ENCODE results near the gene C11orf91. TPM values are rescaled to one million over a fixed set of nuclear protein-coding genes. Genes with fewer than 3 reads are reported as not detected.

C11orf91 gene
- total RNA-seq, result 0.14 TPM in 1 of 2 replicates, not detected in the other

DNA sequence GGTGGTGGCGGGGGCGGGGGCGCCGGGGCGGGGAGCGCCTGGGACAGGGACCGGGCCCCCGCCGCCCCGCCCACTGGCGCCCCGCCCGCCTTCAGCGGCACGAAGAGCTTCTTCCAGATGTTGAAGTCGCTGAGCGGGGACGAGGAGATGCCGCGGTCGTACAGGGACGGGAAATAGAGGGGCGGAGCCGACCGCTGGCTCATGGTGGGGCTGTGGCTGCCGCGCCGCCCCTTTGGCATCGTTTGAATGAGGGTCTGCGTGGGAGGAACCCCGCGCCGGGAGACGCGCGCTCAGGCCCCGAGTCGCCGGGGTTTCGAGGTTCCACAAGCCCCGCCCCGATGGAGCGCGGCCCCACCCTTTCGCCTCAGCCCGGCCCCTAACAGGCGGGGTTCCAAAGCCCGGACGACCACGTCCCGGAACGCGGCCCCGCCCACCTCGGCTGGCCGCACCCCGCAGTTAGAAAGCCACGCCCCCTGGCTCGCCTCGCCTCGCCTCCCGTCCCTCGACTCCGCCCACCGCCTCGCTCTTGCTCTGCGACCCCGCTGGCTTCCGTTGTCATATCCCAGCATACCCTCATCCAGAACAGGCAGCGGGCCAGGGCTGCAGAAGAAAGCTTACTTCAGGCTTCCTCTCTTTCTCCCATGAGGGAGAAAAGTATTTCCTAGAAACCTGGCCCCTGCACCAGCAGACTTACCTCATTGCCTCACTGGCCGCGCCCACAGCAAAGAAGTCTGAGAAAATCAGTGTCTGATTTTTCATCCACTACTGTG lies at the start of gene C11orf91:
TSS of gene C11orf91 (minus strand) at position 325 of the 770 bp plus-strand sequence. CDS start at position 239, 86 bp downstream.

GRCh38 chr11:33736148-33736812 lies 35.7 kb upstream of the C11orf91 start, which contains the start of gene CD59:
Gene CD59, minus strand, starts transcription at chr11:33736423. Its CDS starts 13,978 bp downstream, at chr11:33722445.

Other genes starting within 250 kb of the C11orf91 start
- gene CD59, start 35.6 kb upstream of the C11orf91 start, total RNA-seq, result 129 and 659 TPM in 2 replicates
- 16.2 and 36.8 TPM in 2 replicates for gene FBXO3, start 73.7 kb upstream of the C11orf91 start, total RNA-seq
- gene LMO2, start 191.2 kb upstream of the C11orf91 start, total RNA-seq, result 1.0 TPM in 1 of 2 replicates, not detected in the other